HG03520 (cell line): ENCODE measurements around the gene SMURF2.
"Not testable (repeated sequence)": the region's sequence is repeated elsewhere in the genome, so short reads cannot be mapped to it uniquely, and the experiment has no call there.

Source experiments
- ATAC-seq: cut with Tn5 transposase; IDR thresholded peaks from one replicate; pipeline ENCODE4 v1.9.1; 2021; ENCODE audit warnings: mild to moderate bottlenecking, moderate library complexity; ENCODE audit not compliant: unreplicated experiment

Gene SMURF2

GRCh38 chr17:64667807-64668721, 6.0 kb upstream of the SMURF2 start:
- ATAC-seq = not testable (repeated sequence)

GRCh38 chr17:64664299-64664981, 2.3 kb upstream of the SMURF2 start:
- ATAC-seq = not testable (repeated sequence)

- ATAC-seq = not testable (repeated sequence)
Measured at GRCh38 chr17:64663836-64664235, 1.7 kb upstream of the SMURF2 start.

GRCh38 chr17:64662774-64663367, 764 bp upstream of the SMURF2 start:
- ATAC-seq = no peak

GRCh38 chr17:64661726-64661975, 456 bp downstream of the SMURF2 start:
- no peak for ATAC-seq

GRCh38 chr17:64660978-64661725, 955 bp downstream of the SMURF2 start:
- not testable (repeated sequence) for ATAC-seq

- not testable (repeated sequence) for ATAC-seq
Measured at GRCh38 chr17:64660195-64660977, 1.7 kb downstream of the SMURF2 start.

- ATAC-seq = no peak
Measured at GRCh38 chr17:64658931-64659330, 3.2 kb downstream of the SMURF2 start.

- no peak for ATAC-seq
Measured at GRCh38 chr17:64657610-64658125, 4.4 kb downstream of the SMURF2 start.

- ATAC-seq = no peak
Measured at GRCh38 chr17:64655704-64656103, 6.4 kb downstream of the SMURF2 start.

GRCh38 chr17:64653985-64654355, 8.1 kb downstream of the SMURF2 start:
- ATAC-seq = no peak

- ATAC-seq = no peak
Measured at GRCh38 chr17:64653325-64653984, 8.7 kb downstream of the SMURF2 start.

GRCh38 chr17:64651889-64652288, 10.2 kb downstream of the SMURF2 start:
- ATAC-seq = no peak

- ATAC-seq = no peak
Measured at GRCh38 chr17:64648234-64648633, 13.9 kb downstream of the SMURF2 start.

- no peak for ATAC-seq
Measured at GRCh38 chr17:64647817-64648216, 14.3 kb downstream of the SMURF2 start.

GRCh38 chr17:64639516-64639915, 22.6 kb downstream of the SMURF2 start:
- ATAC-seq = no peak

- ATAC-seq = no peak
Measured at GRCh38 chr17:64638552-64639203, 23.4 kb downstream of the SMURF2 start.

- ATAC-seq = peak; percentile 83
Measured at GRCh38 chr17:64635647-64636305, 26.3 kb downstream of the SMURF2 start.

GRCh38 chr17:64634218-64634617, 27.9 kb downstream of the SMURF2 start:
- ATAC-seq = no peak
